NCI-H345 treated with DMSO at 0.1 percent for 48 hours (cell line): ENCODE data around the gene CYB561A3.

ENCODE experiments used
- DNase-seq: peaks from one replicate; lab custom pipeline; 2025; ENCODE audit not compliant: unreplicated experiment; lab: John Stamatoyannopoulos, UW

CYB561A3 gene

DNA sequence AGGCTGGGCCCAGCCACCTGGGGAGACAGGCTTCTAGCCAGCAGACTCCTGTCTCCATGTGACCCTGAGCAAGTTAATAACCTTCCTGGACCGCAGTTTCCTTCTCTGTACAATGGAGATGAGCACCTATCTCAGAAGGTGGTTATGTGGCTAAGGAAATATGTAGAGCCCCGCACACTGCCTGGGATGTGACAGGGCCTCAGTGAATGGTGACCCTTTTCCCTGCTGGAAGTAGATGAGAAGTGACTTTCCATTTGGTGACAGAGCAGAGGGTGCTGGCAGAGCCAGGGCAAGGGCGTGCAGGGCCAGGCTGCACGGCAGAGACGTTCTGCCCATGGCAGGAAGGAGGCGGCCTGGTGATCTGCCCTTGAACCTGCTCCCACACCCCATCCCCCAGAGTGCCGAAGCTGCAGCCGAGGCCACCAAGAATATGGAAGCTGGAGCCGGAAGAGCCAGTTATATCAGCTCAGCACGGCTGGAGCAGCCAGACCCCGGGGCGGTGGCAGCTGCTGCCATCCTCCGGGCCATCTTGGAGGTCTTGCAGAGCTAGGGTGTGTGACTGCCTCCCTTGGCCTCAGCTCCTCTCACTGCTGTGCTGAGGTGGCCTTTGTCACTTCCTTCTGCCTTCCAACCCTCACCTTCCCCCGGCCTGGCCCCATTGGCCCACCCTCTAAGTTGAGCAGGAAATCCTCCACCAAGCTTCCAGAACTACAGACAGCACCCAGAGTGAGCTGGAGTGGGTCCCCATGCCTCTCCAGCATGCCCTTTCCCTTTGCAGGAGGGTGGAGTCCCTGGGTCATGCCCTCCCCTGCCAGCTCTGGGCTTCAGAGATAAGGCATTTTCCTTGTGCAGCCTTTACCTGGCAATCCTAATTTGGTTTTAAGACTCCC lies 15.5 kb downstream of the CYB561A3 start:
- no peak for DNase-seq

DNA sequence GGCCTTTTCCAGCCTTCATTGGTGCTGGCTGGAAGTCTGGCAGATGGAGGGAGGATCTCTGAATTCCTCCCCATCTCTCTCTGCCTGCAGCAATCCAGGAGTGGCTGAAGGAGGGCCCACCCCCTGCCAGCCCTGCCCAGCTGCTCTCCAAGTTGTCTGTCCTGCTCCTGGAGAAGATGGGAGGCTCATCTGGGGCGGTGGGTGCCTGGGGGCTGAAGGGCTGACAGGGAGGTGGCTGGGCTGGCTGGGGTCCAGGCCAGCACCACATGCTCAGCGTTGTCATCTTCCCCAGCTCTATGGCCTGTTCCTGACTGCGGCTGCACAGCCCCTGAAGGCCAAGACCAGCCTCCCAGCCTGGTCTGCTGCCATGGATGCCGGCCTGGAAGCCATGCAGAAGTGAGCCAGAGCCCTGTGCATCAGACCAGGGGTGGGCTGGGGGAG lies 16.5 kb downstream of the CYB561A3 start:
- no peak for DNase-seq

DNA sequence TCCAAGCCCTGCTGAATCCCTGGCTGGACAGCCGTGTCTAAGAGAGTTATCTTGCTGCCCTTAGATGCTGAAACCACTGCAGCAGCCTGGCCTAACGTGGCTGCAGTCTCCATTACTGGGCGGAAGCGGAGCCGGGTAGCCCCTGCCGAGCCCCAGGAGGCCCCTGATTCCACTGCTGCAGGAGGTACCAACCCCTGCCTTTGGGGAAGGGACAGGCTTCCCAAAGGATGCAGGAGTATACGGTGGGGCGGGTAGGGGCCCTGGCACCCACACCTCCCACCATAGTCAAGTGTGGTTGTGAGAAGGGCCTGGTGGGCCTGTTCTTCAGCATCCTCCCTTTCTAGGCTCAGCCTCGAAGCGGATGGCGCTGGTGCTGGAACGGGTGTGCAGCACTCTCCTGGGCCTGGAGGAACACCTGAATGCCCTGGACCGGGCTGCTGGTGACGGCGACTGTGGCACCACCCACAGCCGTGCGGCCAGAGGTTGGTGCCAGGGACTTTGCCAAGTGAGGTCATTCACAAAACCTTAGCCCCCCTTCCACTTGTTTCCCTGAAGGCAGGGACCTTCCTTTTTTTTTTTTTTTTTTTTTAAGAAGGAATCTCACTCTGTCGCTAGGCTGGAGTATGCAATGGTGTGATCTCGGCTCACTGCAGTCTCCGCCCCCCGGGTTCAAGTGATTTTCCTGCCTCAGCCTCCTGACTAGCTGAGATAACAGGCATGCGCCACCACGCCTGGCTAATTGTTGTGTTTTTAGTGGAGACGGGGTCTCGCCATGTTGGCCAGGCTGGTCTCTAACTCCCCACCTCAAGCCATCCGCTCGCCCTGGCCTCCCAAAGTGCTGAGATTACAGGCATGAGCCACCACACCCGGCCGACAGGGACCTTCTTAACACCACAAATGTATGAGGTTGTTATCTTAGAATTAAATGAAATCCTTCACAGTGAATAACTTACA lies 17.6 kb downstream of the CYB561A3 start:
- DNase-seq = no peak

DNA sequence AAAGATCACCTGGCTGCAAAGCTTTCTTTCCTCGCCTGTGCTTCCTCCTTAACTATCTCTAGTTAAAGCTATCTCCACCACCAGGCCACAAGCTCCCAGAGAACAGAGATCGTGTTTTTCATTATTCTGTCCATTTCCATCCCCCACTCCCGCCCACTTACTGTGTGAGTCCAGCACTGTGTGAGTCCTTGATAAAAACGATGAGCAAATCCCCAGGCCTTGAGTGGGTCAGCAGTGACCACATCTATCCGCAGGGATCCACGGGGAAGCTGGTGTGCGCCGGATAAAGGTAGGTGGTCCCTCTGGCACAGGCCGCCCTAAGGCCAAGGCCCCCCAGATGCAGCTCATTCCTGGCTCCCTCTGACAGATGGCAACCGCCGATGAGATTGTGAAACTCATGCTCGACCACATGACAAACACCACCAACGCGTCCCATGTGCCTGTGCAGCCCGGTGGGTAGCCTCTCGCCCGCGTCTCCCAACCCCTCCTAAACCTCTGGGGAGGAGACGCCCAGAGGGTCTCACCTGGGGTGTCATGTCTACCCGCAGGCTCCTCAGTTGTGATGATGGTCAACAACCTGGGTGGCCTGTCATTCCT lies 19.4 kb downstream of the CYB561A3 start:
- no peak for DNase-seq

DNA sequence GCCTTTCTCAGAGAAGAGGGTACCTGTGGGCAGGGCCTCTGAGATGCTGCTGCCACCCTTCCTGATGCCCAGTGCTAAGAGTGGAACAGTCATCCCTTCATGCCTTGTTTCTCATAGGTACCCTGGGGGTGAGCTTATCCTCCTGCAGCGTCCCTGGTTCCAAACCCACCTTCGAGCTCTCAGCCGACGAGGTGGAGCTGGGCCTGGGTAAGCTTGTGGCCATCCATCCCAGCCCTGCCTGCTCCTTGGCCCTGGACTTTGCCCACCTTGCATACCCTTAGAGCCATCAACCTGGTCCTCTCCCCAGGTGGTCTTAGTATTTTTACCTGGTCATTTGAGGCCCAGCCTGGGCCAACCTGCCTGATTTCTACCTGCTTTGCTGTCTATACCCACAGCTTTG lies 20.0 kb downstream of the CYB561A3 start:
- no peak for DNase-seq

DNA sequence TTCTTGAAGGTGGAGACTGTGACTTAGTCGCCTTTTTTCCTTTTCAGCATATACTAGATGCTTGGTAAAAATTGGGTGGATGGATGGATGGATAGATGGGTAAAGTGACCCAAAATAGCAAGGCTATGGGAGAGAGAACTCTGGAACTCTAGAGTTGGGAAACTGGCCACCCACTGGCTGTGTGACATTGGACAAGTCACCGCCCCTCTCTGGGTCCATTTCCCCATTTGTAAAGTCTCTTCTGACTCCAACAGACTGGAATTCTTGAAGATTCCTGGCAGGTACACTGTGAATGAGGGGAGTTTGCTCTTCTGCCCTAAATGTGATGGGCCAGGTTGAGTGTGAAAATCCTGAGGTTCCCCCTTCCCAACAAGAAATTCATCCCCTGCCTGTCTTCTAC lies 20.7 kb downstream of the CYB561A3 start:
- no peak for DNase-seq

DNA sequence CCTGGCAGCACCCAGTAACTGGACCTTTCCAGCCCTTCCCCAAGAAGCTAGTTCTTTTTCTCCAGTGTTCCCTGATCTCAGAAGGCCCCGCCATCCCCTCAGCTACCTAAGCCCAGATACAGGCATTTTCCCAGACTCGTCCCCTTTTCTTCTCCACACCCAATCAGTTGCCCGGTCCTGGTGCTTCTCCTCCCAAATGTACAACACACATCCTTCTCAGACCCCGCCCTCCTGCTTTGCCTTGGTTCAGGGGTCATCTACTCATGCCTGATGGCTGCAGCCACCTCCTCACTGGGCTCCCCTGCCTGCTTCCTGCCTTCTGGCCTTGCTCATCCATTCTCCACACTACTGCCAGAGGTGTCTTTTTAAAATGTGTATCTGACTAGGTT lies 22.2 kb downstream of the CYB561A3 start:
- no peak for DNase-seq

DNA sequence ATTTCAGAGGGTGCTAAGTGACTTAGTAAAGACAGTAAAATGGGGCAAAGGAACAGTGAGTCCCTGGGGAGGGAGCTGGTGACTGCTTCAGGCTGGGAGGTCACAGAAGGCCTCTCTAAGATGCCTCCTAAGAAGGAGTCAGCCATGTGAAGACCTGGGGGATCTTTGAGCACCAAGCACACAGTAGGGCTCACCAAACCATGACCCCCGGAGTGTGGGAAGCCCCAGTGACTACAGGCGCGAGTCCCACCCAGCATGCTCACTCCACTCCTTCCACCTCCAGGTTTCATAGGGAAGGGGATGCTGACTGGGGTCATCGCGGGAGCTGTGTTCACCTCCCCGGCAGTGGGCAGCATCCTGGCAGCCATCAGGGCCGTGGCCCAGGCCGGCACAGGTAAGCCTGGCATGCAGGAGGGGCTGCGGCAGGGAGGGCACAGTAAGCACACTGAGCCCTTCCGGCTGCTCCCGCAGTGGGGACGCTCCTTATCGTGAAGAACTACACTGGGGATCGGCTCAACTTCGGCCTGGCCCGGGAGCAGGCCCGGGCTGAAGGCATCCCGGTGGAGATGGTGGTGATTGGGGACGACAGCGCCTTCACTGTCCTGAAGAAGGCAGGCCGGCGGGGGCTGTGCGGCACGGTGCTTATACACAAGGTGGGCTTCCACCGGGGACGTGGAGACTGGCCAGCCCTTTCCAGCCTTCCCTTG lies 22.7 kb downstream of the CYB561A3 start:
- DNase-seq = no peak

DNA sequence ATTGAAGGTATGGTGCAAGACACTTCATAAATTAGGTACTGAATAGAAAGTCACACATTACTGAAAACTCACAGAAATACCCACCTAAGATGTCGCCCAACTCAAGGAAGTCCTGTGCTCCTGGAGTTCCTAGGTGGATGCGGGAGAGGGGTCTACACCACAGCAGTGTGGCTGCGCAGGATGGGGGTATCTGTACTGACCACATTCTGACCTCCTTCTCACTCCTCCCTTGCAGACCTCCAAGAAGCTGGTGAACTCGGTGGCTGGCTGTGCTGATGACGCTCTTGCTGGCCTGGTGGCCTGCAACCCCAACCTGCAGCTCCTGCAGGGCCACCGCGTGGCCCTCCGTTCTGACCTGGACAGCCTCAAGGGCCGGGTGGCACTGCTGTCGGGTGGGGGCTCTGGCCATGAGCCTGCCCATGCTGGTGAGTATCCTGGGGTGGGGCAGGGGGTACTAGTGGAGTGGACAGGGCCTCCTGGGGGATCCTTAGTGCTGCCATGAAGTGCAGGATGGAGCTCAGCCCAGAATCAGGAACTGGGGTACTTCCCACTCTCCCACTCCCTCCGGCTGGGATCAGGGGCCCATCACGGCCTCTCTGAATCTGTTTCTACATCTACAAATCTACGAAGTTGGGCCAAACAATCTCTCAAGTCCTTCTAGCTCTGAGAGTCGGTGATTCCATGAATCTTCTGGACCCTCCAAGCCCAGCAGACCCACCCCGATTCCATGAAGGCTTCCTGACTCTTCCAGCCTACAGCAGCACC lies 23.8 kb downstream of the CYB561A3 start:
- DNase-seq = no peak

DNA sequence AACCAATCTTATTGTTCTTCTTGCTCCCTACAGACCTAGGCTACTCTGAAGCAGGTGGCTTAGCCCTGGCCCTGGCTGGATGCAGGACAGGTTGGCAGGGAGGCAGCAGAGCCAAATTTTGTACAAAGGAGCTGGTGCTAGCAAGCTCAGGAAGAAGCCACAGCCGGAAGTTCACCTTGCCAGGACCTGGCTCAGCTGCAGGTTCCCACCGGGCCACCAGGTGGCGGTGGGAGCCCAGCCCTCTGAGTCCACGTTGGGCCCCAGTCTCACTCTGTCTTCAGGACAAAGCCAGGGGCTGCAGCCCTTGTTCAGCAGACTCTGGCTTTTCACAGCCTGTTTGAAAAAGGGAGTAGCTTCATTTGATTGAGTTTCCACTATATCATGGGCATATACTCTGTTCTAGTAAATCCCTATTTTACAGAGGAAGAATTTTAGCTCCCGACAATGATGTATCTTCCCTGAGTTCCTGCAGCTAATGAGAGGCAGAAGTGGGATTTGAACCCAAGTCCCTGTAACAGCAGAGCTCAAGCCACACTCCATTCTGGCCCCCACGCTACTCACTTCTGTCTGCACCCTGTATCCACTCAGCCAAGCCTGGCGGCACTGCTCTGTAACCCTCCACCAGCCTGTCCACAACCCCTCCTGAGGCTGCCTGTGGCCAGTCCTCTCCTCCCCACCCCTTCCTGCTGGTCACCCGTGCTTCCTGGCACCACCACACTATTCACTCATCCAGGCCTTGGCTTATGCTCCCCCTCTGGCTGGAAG lies 25.3 kb downstream of the CYB561A3 start:
- DNase-seq = peak; percentile 66

DNA sequence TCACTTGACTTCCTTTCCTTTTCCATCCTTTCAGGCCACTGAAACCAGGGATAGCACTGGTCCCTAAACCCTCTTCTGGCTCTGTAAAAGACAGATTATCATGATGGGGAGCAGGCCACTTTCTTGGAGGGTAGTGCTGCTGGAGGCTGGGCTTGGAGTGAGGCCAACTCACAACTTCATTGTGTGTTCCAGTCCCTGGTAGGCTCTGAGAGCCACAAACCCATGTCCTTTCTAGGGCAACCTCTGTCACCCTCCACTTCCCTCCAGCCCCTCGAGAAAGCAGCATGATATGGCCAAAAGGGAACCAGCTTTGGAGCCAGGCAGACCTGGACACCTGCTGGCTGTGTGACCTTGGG lies 26.3 kb downstream of the CYB561A3 start:
- DNase-seq = no peak

DNA sequence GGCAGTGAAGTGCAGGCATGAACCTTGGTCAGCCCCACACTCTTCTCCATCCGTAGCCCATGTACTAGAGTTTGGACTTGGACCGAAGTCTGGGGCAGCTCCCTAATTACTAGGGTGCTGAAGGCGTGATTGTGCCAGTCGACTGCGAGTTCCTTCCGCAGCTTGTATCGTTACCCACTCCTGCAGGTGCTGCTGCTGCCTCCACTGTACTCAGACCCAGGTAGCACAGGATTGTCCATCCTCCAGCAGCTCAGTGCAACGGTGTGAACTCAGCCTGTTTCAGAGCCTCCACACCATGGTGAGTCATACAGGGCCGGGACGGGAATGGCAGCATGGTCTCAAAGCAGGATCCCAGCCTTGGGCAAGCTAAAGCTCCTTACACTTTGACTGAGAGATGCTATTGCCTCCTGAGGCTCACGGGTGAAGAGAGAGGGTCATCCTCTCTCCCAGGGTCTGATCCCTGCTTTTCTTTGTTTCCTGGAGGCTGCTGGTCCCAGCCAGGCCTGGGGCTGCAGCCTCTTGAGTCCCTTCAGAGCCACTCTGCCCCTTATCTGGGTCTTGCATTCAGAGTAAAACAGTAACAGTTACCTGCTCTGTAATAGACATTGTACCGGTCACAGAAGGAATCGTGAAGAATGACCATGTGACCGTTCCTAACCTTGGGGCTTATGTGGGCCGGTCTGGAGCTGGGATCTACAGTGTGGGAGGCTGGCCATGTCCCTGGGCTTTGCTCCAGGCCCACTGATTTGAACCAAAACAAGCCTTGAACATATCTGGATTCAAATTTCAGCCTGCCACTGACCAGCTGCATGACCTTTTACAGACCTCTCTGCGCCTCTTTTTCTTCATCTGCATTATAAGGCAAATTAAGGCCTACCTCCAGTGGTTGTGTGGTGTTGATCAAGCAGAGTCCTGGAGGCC lies 27.0 kb downstream of the CYB561A3 start:
- DNase-seq = no peak

DNA sequence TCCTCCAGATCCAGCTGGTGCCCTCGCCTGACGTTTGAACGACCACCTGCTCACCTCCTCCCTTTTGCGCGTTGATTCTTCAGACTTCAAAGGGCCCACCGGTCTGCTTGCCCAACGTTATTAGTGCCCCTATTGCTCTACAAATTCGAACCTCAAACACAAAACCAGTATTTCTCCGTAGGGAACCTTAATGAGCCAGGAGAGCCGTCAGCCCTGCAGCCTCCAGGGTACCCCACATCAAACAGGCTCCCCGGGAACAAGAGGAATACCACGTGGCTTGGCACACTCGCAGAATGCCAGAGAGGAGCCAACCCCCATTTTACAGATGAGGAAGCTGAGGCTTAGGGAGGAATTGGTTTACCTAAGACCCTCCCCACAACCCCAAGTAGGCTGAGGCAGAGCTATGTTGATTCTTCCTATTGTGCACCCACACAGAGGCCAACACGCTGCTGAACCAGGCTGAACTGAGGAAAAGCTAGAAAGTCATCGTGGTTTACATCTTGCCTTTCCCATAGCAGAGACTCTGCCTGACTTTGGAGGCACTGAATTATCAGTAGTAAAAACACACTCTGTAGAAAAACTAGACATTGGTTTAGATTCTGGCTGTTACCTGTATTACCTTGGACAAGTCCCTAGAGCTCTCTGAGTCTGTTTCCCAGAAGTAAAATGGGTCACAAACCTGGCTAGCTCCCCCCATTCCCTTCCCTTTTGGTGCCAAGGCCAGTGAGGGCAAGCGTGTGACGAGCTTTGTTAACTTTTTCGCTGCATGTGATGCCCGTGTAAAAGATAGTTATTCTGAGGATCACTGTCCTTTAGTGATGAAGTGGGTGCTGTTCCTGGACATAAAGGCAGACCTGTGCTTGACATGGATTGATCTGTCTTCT lies 27.9 kb downstream of the CYB561A3 start:
- no peak for DNase-seq

DNA sequence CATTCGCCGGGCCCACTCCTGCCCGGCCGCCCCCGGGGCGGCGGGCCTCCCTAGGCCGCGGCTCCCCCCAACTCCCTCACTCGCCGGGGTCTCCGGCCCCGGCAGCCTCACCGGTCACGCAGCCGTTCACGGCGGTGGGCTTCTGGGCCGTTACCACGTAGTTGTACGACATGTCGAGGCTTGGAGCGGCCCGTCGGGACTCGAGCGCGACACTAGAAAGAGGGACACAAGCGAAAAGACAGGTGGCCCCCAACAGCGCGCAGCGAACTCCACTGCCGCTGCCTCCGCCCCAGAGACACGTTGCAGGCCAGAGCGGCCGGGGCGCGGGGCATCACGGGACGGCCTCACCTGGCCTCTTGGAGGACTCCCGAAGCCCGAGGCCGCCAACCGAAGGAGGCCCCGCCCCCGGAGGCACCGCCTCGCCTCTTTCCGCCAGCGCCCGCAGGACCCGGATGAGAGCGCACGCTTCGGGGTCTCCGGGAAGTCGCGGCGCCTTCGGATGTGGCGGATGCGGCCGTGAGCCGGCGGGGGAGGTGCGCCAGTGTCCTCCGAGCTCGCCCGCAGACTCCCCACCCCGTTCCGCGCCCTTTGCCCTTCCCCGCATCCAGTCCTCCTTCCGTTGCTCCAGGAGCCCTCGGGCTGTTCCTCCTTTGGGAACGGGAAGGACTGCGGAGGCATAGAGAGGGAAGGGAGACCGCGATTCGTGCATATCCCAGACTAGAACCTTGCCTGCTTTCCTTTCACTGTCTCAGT lies 28.7 kb downstream of the CYB561A3 start, which contains the start of the genes DDB1 and TKFC:
TSS of gene DDB1 (minus strand) at position 309 of the 753 bp plus-strand sequence. CDS start at position 172, 137 bp downstream.
TSS of gene TKFC (plus strand) at position 432 of the 753 bp plus-strand sequence. CDS start 1,501 bp downstream, outside the sequence.
- peak; percentile 88 for DNase-seq

DNA sequence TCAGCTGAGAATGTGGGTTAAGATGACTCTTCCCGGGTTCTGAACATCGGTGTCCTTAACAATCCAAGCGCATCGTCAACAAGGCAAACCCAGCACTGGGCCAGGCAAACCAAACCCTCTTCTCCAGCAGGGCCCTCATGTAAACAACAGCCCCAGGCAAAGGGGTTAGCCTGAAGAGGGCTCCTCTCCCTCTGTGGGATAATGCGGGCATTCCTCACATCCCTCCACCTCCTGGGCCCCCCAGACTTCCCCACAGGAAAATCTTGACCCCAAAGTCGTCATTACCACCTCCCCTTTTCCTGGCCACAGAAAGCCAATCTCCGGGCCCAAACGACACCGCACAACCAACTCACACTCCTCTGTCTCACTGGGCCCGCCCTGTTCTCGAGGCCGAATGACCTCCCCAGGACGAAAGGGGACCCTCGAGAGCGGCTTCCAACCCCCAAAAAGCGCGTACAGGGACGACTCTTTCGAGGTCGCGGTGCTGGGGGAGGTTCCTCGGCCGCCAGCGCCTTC lies 29.3 kb downstream of the CYB561A3 start:
- no peak for DNase-seq

DNA sequence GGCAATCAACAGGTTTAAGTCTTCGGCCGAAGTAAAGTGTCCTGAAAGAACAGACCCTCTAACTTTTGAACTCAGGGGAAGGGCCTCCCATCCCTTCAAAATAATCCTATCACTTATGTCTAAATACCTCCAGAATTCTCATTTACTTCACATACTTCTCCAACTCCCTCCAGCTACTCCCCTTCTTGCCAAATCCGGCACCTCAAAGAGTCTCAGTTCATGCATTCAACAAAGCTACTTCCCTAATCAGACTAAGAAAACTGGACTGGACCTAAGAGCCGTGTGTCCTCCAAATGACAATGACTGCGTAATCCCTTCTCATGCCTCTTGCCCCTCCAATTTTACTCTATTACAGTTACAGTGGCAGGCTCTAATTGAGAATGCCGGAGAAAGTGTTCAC lies 30.0 kb downstream of the CYB561A3 start:
- no peak for DNase-seq
